MM.1S (cell line): ENCODE data around the gene VAPA.

ENCODE experiments used
- DNase-seq: peaks from one replicate; pipeline ENCODE4 v3.0.0-alpha.2; 2015
- H2AFZ ChIP-seq: fragments of 300-600 bp; sonication (generic); 2 replicates; pipeline ENCODE4 v1.6.0; 2016; ENCODE audit warnings: antibody characterized with exemption, low read length
- H3F3A ChIP-seq: fragments of 300-600 bp; sonication (generic); 2 replicates; pipeline ENCODE4 v1.6.1; 2016; ENCODE audit warnings: mild to moderate bottlenecking, antibody characterized with exemption, low read length, moderate library complexity, mixed read lengths; ENCODE audit not compliant: insufficient read depth
- H3K27ac ChIP-seq: fragments of 300-600 bp; sonication (generic); 2 replicates; pipeline ENCODE4 v1.5.1; 2016; ENCODE audit warnings: mild to moderate bottlenecking, low read length
- H3K27me3 ChIP-seq: fragments of 300-600 bp; sonication (generic); replicated peaks from 2 replicates; pipeline ENCODE4 v1.6.0; 2016; ENCODE audit warnings: low read length; ENCODE audit not compliant: insufficient read depth
- H3K36me3 ChIP-seq: fragments of 300-600 bp; sonication (generic); replicated peaks from 2 replicates; pipeline ENCODE4 v1.6.1; 2016; ENCODE audit warnings: mild to moderate bottlenecking, low read length, mixed read lengths; ENCODE audit not compliant: insufficient read depth
- H3K4me1 ChIP-seq: fragments of 300-600 bp; sonication (generic); 2 replicates; pipeline ENCODE4 v1.6.1; 2016; ENCODE audit warnings: low read length, mixed read lengths
- H3K4me2 ChIP-seq: fragments of 300-600 bp; sonication (generic); 2 replicates; pipeline ENCODE4 v1.6.0; 2016; ENCODE audit warnings: low read depth, low read length
- H3K4me3 ChIP-seq: fragments of 300-600 bp; sonication (generic); 2 replicates; pipeline ENCODE4 v1.5.1; 2016; ENCODE audit warnings: low read length, mixed read lengths
- H3K79me2 ChIP-seq: fragments of 300-600 bp; sonication (generic); 2 replicates; pipeline ENCODE4 v1.6.1; 2016; ENCODE audit warnings: mixed run types, low read length, mixed read lengths
- H3K9ac ChIP-seq: fragments of 300-600 bp; sonication (generic); 2 replicates; pipeline ENCODE4 v1.6.1; 2016; ENCODE audit warnings: low read length, mixed read lengths
- H3K9me2 ChIP-seq: fragments of 300-600 bp; sonication (generic); replicated peaks from 2 replicates; pipeline ENCODE4 v1.6.1; 2016; ENCODE audit warnings: mild to moderate bottlenecking, low read length, mixed read lengths; ENCODE audit not compliant: insufficient read depth
- H3K9me3 ChIP-seq: fragments of 300-600 bp; sonication (generic); replicated peaks from 2 replicates; pipeline ENCODE4 v1.6.1; 2016; ENCODE audit warnings: mild to moderate bottlenecking, low read length, mixed read lengths; ENCODE audit not compliant: insufficient read depth
- H4K20me1 ChIP-seq: fragments of 300-600 bp; sonication (generic); 2 replicates; pipeline ENCODE4 v1.6.1; 2016; ENCODE audit warnings: mild to moderate bottlenecking, low read length, moderate library complexity, mixed read lengths; ENCODE audit not compliant: insufficient read depth
- EZH2 ChIP-seq: fragments of 300-600 bp; sonication (generic); optimal IDR thresholded peaks from 2 replicates; pipeline ENCODE3; 2017; ENCODE audit warnings: low read depth, mild to moderate bottlenecking, antibody characterized with exemption, low read length, mixed read lengths
- EZH2phosphoT487 ChIP-seq: fragments of 300-600 bp; sonication (generic); IDR thresholded peaks from 2 replicates; pipeline ENCODE4 v1.6.1; 2018; ENCODE audit warnings: antibody characterized with exemption, low read length
- TF ChIP-seq, protein P1 (sequence below): fragments of 300-600 bp; sonication (generic); IDR thresholded peaks from 2 replicates; pipeline ENCODE4 v1.5.1; 2016; ENCODE audit warnings: antibody characterized with exemption, low read length, mixed read lengths

The VAPA gene

DNA sequence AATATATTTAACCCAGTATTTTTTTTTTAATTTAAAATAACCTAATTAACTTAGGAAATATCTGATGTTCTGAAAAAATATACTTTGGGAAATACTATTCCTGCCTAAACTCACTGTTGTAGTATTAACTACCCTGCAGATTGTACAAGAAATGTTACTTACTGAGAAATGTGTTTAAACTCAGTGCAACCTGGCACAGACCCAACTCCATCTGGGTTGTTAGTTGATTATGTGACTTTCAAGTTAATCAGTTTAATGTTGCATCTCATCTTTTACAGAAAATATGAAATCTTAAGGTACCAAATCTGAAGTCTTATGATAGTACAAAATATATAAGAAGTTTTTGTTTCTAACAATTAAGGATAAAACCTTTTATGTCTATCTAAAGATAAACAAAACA lies 27.3 kb downstream of the VAPA start:
- Histone ChIP-seq H3K9ac (no peak overlapping the region), H3K9me2 (no peaks in the 10 kb centered on the region), H3K4me3 (no peak overlapping the region), H3K9me3 (no peaks in the 10 kb centered on the region), H3K27me3 (no peaks in the 10 kb centered on the region), H3K79me2 (peaks cover 54% of the 10 kb centered on the region), H3K36me3 (peaks cover 12% of the 10 kb centered on the region; the same call in 1 of the 2 replicates), H3F3A (no peaks in the 10 kb centered on the region), H3K27ac (no peak overlapping the region), H3K4me1 (no peaks in the 10 kb centered on the region), H2AFZ (no peak overlapping the region), H3K4me2 (no peak overlapping the region), H4K20me1 (no peaks in the 10 kb centered on the region)
- TF ChIP-seq EZH2phosphoT487 (no peak), EZH2 (no peak)
- TF ChIP-seq, protein P1, sequence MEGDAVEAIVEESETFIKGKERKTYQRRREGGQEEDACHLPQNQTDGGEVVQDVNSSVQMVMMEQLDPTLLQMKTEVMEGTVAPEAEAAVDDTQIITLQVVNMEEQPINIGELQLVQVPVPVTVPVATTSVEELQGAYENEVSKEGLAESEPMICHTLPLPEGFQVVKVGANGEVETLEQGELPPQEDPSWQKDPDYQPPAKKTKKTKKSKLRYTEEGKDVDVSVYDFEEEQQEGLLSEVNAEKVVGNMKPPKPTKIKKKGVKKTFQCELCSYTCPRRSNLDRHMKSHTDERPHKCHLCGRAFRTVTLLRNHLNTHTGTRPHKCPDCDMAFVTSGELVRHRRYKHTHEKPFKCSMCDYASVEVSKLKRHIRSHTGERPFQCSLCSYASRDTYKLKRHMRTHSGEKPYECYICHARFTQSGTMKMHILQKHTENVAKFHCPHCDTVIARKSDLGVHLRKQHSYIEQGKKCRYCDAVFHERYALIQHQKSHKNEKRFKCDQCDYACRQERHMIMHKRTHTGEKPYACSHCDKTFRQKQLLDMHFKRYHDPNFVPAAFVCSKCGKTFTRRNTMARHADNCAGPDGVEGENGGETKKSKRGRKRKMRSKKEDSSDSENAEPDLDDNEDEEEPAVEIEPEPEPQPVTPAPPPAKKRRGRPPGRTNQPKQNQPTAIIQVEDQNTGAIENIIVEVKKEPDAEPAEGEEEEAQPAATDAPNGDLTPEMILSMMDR, result no peak
- no peak for DNase-seq

DNA sequence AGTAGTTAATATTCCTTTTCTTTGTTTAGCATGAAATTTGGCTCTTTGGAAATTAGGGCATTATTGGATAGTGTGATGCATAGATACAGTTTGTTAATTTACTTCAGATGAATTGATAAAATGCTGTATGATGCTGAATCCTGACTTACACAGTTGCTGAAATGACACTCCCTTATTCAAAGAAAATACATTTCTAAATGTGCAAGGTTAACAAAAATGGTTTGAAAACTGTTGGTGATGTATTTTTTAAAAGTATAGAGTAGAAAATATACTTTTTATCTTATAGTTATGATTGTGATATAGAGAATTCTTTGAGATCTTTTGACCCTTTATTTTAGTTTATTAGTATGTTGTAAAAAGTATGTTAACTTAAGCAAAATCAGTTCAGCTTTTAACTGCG lies 27.8 kb downstream of the VAPA start:
- no peaks in the 10 kb centered on the region for H3K4me1 ChIP-seq
- no peak overlapping the region for H2AFZ ChIP-seq
- no peaks in the 10 kb centered on the region for H3K9me2 ChIP-seq
- H3K9me3 ChIP-seq, result no peaks in the 10 kb centered on the region
- H3K27me3 ChIP-seq, result no peaks in the 10 kb centered on the region
- peaks cover 50% of the 10 kb centered on the region for H3K79me2 ChIP-seq
- H3K27ac ChIP-seq, result no peak overlapping the region
- H3K4me3 ChIP-seq, result no peak overlapping the region
- TF ChIP-seq EZH2phosphoT487 (no peak), EZH2 (no peak)
- TF ChIP-seq, protein P1, result no peak
- no peaks in the 10 kb centered on the region for H4K20me1 ChIP-seq
- no peak overlapping the region for H3K4me2 ChIP-seq
- no peaks in the 10 kb centered on the region for H3F3A ChIP-seq
- H3K36me3 ChIP-seq, result peaks cover 12% of the 10 kb centered on the region; the same call in 1 of the 2 replicates
- no peak for DNase-seq
- no peak overlapping the region for H3K9ac ChIP-seq

DNA sequence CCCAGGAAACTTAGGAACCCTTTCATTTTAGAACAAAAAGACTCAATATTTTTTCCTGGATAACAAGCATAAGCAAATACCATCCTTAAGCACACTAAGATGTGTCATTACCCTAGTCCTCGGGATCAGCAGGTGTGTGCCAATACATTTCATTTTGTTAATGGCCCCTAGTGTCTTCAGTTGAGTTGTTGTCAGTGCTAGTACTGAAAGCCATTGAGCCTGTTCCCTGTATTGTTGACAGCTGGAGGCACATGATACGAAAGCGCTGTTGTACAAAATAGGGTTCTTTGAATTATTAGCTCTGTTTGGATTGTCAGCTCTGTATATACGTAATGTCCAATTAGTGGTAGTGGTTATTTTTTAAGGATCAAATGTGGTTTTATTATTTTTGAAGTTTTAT lies 29.5 kb downstream of the VAPA start:
- no peak overlapping the region for H3K27ac ChIP-seq
- H3K4me1 ChIP-seq, result no peaks in the 10 kb centered on the region
- no peaks in the 10 kb centered on the region for H3K9me2 ChIP-seq
- no peak overlapping the region for H2AFZ ChIP-seq
- no peaks in the 10 kb centered on the region for H4K20me1 ChIP-seq
- DNase-seq, result no peak
- no peaks in the 10 kb centered on the region for H3F3A ChIP-seq
- no peaks in the 10 kb centered on the region for H3K27me3 ChIP-seq
- H3K9me3 ChIP-seq, result no peaks in the 10 kb centered on the region
- H3K4me3 ChIP-seq, result no peak overlapping the region
- H3K9ac ChIP-seq, result no peak overlapping the region
- peaks cover 39% of the 10 kb centered on the region for H3K79me2 ChIP-seq
- no peak overlapping the region for H3K4me2 ChIP-seq
- TF ChIP-seq EZH2phosphoT487 (no peak), EZH2 (no peak)
- TF ChIP-seq, protein P1, result no peak
- H3K36me3 ChIP-seq, result peaks cover 9% of the 10 kb centered on the region; the same call in 1 of the 2 replicates
